GM12873 (cell line): ENCODE results near the gene SMLR1.

Experiments
- CTCF ChIP-seq: IDR thresholded peaks from 2 replicates; pipeline ENCODE4 v1.5.1; 2012; ENCODE audit warnings: low read depth, mild to moderate bottlenecking, moderate library complexity, low read length, control low read depth; ENCODE audit not compliant: insufficient read depth; ENCODE audit errors: missing control alignments

SMLR1 gene

GRCh38 chr6:130827247-130828149, at the start of gene SMLR1:
TSS of gene SMLR1 (plus strand) at chr6:130827406. CDS start at chr6:130827414, 8 bp downstream.
- no peak for TF ChIP-seq CTCF

- TF ChIP-seq CTCF = no peak
These were observed 48.1 kb upstream of the SMLR1 start for GRCh38 chr6:130778946-130779657.

GRCh38 chr6:130779658-130780033, 47.6 kb upstream of the SMLR1 start:
- TF ChIP-seq CTCF = no peak

- no peak for TF ChIP-seq CTCF
These were observed 47.1 kb upstream of the SMLR1 start for GRCh38 chr6:130780122-130780521.

GRCh38 chr6:130781557-130781956, 45.6 kb upstream of the SMLR1 start:
- no peak for TF ChIP-seq CTCF

- no peak for TF ChIP-seq CTCF
These were observed 43.6 kb upstream of the SMLR1 start for GRCh38 chr6:130783416-130784107.
